ENCODE data around the gene KRTAP10-8.
"Not testable (repeated sequence)": the region's sequence is repeated elsewhere in the genome, so short reads cannot be mapped to it uniquely, and the experiment has no call there.

Gene KRTAP10-8

DNA sequence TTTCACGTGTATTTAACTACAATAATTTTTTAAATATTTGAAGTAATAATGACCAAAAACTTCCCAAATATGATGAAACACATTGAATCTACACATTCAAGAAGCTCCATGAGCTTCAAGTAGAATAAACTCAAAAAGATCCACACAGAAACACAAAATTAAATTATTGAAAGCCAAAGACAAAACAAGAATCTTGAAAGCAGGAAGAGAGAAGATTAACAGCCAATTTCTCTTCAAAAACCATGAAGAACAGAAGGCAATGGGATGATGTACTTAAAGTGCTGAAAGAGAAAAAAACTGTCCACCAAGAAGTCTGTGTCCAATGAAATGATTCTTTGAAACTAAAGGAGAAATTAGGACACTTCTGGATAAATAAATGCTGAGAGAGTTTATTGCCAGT, 20.2 kb downstream of the KRTAP10-8 start:
- Histone ChIP-seq H3K27ac (ENCODE audit: low read depth in 2 of 2, low read length in 2 of 2) (no peak overlapping the region), H3K4me1 (ENCODE audit: control insufficient read depth in 2 of 2, insufficient read depth in 2 of 2, low read length in 2 of 2) (no peaks in the 10 kb centered on the region), H3K27me3 (ENCODE audit: control insufficient read depth in 2 of 2, insufficient read depth in 2 of 2, low read length in 2 of 2) (no peaks in the 10 kb centered on the region), H3K4me3 (ENCODE audit: low read length in 2 of 2) (no peak overlapping the region), H3K36me3 (ENCODE audit: control insufficient read depth in 2 of 2, insufficient read depth in 2 of 2, low read length in 2 of 2) (no peaks in the 10 kb centered on the region), H3K9me3 (ENCODE audit: control insufficient read depth in 2 of 2, low read length in 2 of 2) (peaks cover 0 to 3% of the 10 kb centered on the region in 2 donors), H3K9ac (ENCODE audit: low read depth in 1 of 2, low read length in 2 of 2) (no peak overlapping the region)

DNA sequence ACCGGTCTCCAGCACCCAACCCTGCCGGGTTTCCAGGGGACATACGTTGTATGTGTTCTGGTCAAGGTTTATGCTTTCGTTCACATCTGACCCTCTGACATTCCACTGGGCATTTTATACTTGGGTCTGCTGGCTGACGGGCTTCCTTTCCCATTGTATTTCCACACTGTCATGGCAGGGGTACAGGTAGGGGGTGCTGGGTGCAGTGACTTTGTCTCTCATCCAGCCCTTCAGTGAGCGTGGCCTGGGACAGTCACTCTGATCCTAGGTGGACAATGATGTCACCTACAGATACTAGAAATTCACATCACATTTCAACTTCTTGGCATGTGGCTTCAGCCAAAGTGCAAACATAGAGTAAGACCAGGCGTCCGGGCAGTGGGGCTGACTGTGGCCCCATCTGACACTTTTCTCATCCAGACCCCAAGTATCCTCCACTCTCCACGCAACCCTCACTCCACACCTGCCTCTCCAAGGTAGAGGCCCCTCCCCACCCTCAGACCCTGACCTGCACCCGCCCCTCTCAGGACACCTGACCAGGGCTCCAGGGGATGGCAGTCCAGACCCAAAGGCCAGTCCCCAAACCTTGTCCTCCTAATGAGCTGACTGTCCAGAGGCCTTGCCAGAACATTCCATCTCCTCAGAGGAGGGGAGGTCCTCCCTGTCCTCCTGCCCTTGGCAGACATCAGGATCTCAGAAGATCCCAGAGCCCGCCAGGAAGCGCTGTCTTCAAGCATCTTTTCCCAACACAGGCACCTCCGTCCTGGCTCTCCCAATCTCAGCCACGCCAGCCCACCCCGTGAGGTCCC, 24.5 kb downstream of the KRTAP10-8 start:
- H3K4me3 ChIP-seq (ENCODE audit: low read length in 2 of 2), result no peak overlapping the region
- H3K27me3 ChIP-seq (ENCODE audit: control insufficient read depth in 2 of 2, insufficient read depth in 2 of 2, low read length in 2 of 2), result no peaks in the 10 kb centered on the region
- no peaks in the 10 kb centered on the region for H3K4me1 ChIP-seq (ENCODE audit: control insufficient read depth in 2 of 2, insufficient read depth in 2 of 2, low read length in 2 of 2)
- H3K27ac ChIP-seq (ENCODE audit: low read depth in 2 of 2, low read length in 2 of 2), result no peak overlapping the region
- H3K9me3 ChIP-seq (ENCODE audit: control insufficient read depth in 2 of 2, low read length in 2 of 2), result no peaks in the 10 kb centered on the region
- H3K36me3 ChIP-seq (ENCODE audit: control insufficient read depth in 2 of 2, insufficient read depth in 2 of 2, low read length in 2 of 2), result no peaks in the 10 kb centered on the region
- H3K9ac ChIP-seq (ENCODE audit: low read depth in 1 of 2, low read length in 2 of 2), result no peak overlapping the region

DNA sequence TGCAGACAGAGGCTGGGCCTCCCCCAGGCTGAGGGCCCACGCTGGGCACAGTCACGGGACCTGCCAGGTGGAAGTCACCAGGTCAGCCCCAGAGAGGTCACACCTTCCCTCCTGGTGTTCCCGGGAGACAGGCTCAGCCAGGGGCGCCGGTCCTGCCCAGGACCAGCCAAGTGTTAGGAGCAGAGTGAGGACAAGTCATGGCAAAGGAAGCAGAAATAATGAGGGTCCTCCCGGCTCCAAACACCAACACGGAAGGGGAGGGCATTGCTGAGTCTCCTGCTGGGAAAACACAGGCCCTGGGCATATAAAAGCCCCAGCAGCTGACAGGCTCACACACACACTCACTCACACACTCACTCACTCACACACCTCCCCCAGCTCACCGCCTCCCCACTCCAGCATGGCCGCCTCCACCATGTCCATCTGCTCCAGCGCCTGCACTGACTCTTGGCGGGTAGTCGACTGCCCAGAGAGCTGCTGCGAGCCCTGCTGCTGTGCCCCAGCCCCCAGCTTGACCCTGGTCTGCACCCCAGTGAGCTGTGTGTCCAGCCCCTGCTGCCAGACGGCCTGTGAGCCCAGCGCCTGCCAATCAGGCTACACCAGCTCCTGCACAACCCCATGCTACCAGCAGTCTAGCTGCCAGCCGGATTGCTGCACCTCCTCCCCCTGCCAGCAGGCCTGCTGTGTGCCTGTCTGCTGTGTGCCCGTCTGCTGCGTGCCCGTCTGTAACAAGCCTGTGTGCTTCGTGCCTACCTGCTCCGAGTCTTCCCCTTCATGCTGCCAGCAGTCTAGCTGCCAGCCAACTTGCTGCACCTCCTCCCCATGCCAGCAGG, 25.4 kb downstream of the KRTAP10-8 start, which contains the start of gene KRTAP10-10:
KRTAP10-10 (plus strand) TSS at position 339 of the 833 bp plus-strand sequence; CDS start at position 401, 62 bp downstream.
- no peaks in the 10 kb centered on the region for H3K36me3 ChIP-seq (ENCODE audit: control insufficient read depth in 2 of 2, insufficient read depth in 2 of 2, low read length in 2 of 2)

DNA sequence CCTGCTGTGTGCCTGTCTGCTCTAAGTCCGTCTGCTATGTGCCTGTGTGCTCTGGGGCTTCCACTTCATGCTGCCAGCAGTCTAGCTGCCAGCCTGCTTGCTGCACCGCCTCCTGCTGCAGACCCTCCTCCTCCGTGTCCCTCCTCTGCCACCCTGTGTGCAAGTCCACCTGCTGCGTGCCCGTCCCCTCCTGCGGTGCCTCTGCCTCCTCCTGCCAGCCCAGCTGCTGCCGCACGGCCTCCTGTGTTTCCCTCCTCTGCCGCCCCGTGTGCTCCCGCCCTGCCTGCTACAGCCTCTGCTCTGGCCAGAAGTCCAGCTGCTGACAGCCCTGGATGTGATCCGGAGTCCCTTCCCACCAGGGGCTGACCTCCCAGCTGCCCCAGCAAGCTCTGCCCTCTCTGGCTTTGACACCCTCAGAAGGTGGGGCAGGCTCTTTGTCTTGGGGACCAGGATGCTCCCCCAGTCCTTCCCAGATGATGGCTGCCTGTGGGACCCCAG, 26.0 kb downstream of the KRTAP10-8 start:
- H3K36me3 ChIP-seq (ENCODE audit: control insufficient read depth in 2 of 2, insufficient read depth in 2 of 2, low read length in 2 of 2); H3K4me1 ChIP-seq (ENCODE audit: control insufficient read depth in 2 of 2, insufficient read depth in 2 of 2, low read length in 2 of 2); H3K9ac ChIP-seq (ENCODE audit: low read depth in 1 of 2, low read length in 2 of 2); H3K4me3 ChIP-seq (ENCODE audit: low read length in 2 of 2); H3K27ac ChIP-seq (ENCODE audit: low read depth in 2 of 2, low read length in 2 of 2); H3K9me3 ChIP-seq (ENCODE audit: control insufficient read depth in 2 of 2, low read length in 2 of 2); H3K27me3 ChIP-seq (ENCODE audit: control insufficient read depth in 2 of 2, insufficient read depth in 2 of 2, low read length in 2 of 2): not testable (repeated sequence)

More for the DNA sequence above, 25.4 kb downstream of the KRTAP10-8 start, which contains the start of gene KRTAP10-10:
- Histone ChIP-seq H3K27ac (ENCODE audit: low read depth in 2 of 2, low read length in 2 of 2) (no peak within 1 kb of the TSS), H3K4me3 (ENCODE audit: low read length in 2 of 2) (no peak within 1 kb of the TSS), H3K4me1 (ENCODE audit: control insufficient read depth in 2 of 2, insufficient read depth in 2 of 2, low read length in 2 of 2) (no peaks in the 10 kb centered on the region), H3K27me3 (ENCODE audit: control insufficient read depth in 2 of 2, insufficient read depth in 2 of 2, low read length in 2 of 2) (no peaks in the 10 kb centered on the region), H3K9me3 (ENCODE audit: control insufficient read depth in 2 of 2, low read length in 2 of 2) (no peaks in the 10 kb centered on the region), H3K9ac (ENCODE audit: low read depth in 1 of 2, low read length in 2 of 2) (no peak within 1 kb of the TSS)

DNA sequence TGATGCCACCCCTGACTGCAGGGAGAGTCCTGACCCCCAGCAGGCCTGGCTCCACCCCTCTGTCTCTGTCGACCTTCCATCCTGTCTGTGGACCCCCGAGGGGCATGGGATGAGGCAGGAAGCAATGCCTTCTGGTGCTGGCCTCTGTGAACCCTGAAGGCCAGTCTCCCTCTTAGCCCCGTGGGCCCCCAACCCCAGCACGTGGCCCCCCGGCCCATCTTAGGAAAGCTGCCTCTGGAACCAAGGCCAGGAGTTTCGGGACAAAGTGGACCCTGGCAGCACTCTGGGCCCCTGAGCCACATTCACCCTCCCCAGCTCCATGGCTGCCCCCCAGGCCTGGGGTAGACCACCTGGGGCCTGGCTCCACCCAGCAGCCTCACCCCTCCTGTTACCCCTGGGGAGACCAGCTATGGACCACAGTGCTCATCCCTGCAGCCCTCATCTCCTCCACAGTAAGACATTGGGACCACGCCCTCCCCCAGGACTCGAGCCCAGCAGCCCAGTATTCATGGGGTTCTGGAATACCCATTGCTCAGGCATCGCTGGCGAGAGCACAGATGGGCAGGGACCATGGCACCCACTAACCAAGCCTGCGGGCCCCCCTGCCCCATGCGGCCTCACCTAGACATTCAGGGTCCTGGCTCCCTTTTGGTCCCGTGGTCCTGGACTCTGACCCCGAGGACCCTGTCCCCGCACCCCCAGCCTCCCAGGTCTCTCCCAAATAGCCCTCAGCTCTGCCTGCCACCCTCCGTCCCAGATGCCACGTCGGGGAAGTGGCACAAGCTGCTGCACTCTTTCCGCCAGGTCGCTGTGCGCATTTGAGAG, 26.8 kb downstream of the KRTAP10-8 start:
- not testable (repeated sequence) for H3K9ac ChIP-seq (ENCODE audit: low read depth in 1 of 2, low read length in 2 of 2); H3K9me3 ChIP-seq (ENCODE audit: control insufficient read depth in 2 of 2, low read length in 2 of 2); H3K4me3 ChIP-seq (ENCODE audit: low read length in 2 of 2); H3K27me3 ChIP-seq (ENCODE audit: control insufficient read depth in 2 of 2, insufficient read depth in 2 of 2, low read length in 2 of 2); H3K36me3 ChIP-seq (ENCODE audit: control insufficient read depth in 2 of 2, insufficient read depth in 2 of 2, low read length in 2 of 2); H3K4me1 ChIP-seq (ENCODE audit: control insufficient read depth in 2 of 2, insufficient read depth in 2 of 2, low read length in 2 of 2); H3K27ac ChIP-seq (ENCODE audit: low read depth in 2 of 2, low read length in 2 of 2)

DNA sequence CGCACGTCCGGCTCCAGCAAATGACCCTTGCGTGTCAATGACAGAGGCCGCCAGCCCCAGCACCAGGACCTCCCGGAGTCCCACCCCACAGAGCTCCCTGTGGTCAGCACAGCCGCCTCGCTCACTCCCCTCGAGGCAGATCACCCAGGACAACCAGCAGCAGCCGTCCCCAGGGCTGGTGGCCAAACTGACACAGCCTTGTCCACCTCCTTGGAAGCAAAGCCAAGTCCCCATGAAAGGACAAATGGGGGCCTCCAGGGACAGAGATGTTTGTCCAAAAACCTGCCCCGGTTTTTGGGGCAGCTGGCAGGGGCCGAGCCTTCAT, 27.4 kb downstream of the KRTAP10-8 start:
- no peaks in the 10 kb centered on the region for H3K9me3 ChIP-seq (ENCODE audit: control insufficient read depth in 2 of 2, low read length in 2 of 2)
- H3K4me3 ChIP-seq (ENCODE audit: low read length in 2 of 2), result no peak overlapping the region
- no peaks in the 10 kb centered on the region for H3K27me3 ChIP-seq (ENCODE audit: control insufficient read depth in 2 of 2, insufficient read depth in 2 of 2, low read length in 2 of 2)
- H3K36me3 ChIP-seq (ENCODE audit: control insufficient read depth in 2 of 2, insufficient read depth in 2 of 2, low read length in 2 of 2), result no peaks in the 10 kb centered on the region
- no peak overlapping the region for H3K27ac ChIP-seq (ENCODE audit: low read depth in 2 of 2, low read length in 2 of 2)
- no peak overlapping the region for H3K9ac ChIP-seq (ENCODE audit: low read depth in 1 of 2, low read length in 2 of 2)
- no peaks in the 10 kb centered on the region for H3K4me1 ChIP-seq (ENCODE audit: control insufficient read depth in 2 of 2, insufficient read depth in 2 of 2, low read length in 2 of 2)

DNA sequence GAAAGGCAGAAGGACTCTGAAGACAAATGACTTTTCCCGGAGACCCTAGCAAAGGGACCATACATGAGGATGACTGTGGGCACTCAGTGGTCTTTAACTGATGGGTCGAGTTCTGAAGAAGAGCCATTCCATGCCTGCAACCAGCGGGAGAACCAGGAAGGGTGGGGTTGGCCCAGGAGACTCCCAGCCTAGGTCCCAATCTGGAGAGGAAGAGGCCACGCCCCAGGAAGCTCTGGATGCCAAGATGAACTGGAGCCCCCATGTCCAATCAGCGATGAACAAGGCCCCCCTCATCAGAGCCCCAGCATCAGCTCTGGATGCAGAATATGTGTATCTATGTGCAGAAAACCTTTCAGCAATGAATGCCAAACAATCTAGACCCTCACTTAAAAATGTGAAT, 28.9 kb downstream of the KRTAP10-8 start:
- no peaks in the 10 kb centered on the region for H3K36me3 ChIP-seq (ENCODE audit: control insufficient read depth in 2 of 2, insufficient read depth in 2 of 2, low read length in 2 of 2)
- H3K4me3 ChIP-seq (ENCODE audit: low read length in 2 of 2), result no peak overlapping the region
- no peaks in the 10 kb centered on the region for H3K27me3 ChIP-seq (ENCODE audit: control insufficient read depth in 2 of 2, insufficient read depth in 2 of 2, low read length in 2 of 2)
- no peaks in the 10 kb centered on the region for H3K4me1 ChIP-seq (ENCODE audit: control insufficient read depth in 2 of 2, insufficient read depth in 2 of 2, low read length in 2 of 2)
- peaks cover 0 to 5% of the 10 kb centered on the region in 2 donors for H3K9me3 ChIP-seq (ENCODE audit: control insufficient read depth in 2 of 2, low read length in 2 of 2)
- H3K27ac ChIP-seq (ENCODE audit: low read depth in 2 of 2, low read length in 2 of 2), result no peak overlapping the region
- no peak overlapping the region for H3K9ac ChIP-seq (ENCODE audit: low read depth in 1 of 2, low read length in 2 of 2)

DNA sequence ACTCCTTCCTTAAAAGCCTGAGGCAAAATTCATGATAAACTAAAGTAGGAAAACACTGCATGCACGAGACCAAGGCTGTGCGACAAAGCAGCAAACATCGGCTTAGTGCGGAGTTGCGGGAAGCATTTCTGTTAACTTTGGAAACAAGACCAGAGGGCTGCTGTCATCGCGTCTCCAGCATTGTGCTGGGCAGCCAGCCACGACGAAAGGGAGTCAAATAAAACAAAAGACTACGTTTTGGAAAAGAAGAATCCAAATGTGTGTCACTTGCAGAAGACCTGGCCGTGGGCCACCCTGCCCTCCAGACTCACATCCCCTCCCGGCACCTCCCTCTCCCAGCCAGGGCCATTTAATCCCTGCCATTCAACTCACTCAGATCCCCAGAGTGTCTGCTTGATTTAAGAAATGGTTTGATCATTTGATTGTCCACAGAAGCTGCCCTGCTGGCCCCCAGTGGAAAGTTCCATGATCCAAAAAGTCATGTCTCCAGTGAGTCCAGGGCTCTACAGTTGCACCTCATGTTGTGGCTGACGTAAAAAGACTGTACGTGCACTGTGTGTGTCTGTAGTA, 31.9 kb downstream of the KRTAP10-8 start:
- Histone ChIP-seq H3K27me3 (ENCODE audit: control insufficient read depth in 2 of 2, insufficient read depth in 2 of 2, low read length in 2 of 2) (no peaks in the 10 kb centered on the region), H3K4me1 (ENCODE audit: control insufficient read depth in 2 of 2, insufficient read depth in 2 of 2, low read length in 2 of 2) (no peaks in the 10 kb centered on the region), H3K9me3 (ENCODE audit: control insufficient read depth in 2 of 2, low read length in 2 of 2) (peaks cover 0 to 5% of the 10 kb centered on the region in 2 donors), H3K27ac (ENCODE audit: low read depth in 2 of 2, low read length in 2 of 2) (no peak overlapping the region), H3K4me3 (ENCODE audit: low read length in 2 of 2) (no peak overlapping the region), H3K36me3 (ENCODE audit: control insufficient read depth in 2 of 2, insufficient read depth in 2 of 2, low read length in 2 of 2) (no peaks in the 10 kb centered on the region), H3K9ac (ENCODE audit: low read depth in 1 of 2, low read length in 2 of 2) (no peak overlapping the region)

DNA sequence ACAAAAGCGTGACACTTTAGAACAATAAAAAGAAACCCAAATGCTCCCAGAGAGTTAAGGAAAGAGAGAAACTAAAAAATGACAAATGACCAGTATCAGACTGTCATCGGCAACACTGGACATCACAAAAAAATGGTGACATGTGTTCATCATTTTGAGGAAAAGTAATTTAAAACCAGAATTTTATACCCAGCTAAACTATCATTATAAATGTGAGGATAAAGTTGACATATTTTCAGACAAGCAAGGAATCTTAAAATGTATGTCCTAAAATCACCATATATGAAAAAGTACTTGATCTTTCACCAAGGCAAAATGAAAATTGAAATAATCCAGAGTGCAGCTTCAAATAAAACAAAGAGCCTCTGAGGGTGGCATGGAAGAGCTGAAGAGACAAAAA, 33.0 kb downstream of the KRTAP10-8 start:
- no peaks in the 10 kb centered on the region for H3K27me3 ChIP-seq (ENCODE audit: control insufficient read depth in 2 of 2, insufficient read depth in 2 of 2, low read length in 2 of 2)
- H3K27ac ChIP-seq (ENCODE audit: low read depth in 2 of 2, low read length in 2 of 2), result no peak overlapping the region
- no peak overlapping the region for H3K4me3 ChIP-seq (ENCODE audit: low read length in 2 of 2)
- H3K9me3 ChIP-seq (ENCODE audit: control insufficient read depth in 2 of 2, low read length in 2 of 2), result peaks cover 0 to 5% of the 10 kb centered on the region in 2 donors
- no peaks in the 10 kb centered on the region for H3K4me1 ChIP-seq (ENCODE audit: control insufficient read depth in 2 of 2, insufficient read depth in 2 of 2, low read length in 2 of 2)
- no peak overlapping the region for H3K9ac ChIP-seq (ENCODE audit: low read depth in 1 of 2, low read length in 2 of 2)
- no peaks in the 10 kb centered on the region for H3K36me3 ChIP-seq (ENCODE audit: control insufficient read depth in 2 of 2, insufficient read depth in 2 of 2, low read length in 2 of 2)

Measured in mucosa of rectum (tissue), 2 donors.